Prostate gland (tissue), 2 donors: ENCODE measurements around the gene KCNG1.

Experiments used
- POLR2A ChIP-seq: fragments of 450-650 bp; IDR thresholded peaks from one replicate; pipeline ENCODE4 v1.6.1; 2016; ENCODE audit warnings: antibody characterized with exemption, mild to moderate bottlenecking
- POLR2AphosphoS5 ChIP-seq: sonication (generic); formaldehyde crosslinking; IDR thresholded peaks from one replicate; pipeline ENCODE4 v1.6.1; 2017; ENCODE audit warnings: antibody characterized with exemption
- TF ChIP-seq, protein P1 (sequence below), 4 experiments: fragments of 200-600 bp in 2 of 4; fragments of 450-650 bp in 2 of 4; sonication (generic) in 2 of 4; IDR thresholded peaks; 1 replicate in 3 of 4; 2 replicates in 1 of 4; pipeline ENCODE4 v1.5.1; 2016 to 2019; ENCODE audit warnings: antibody characterized with exemption in 4 of 4, mild to moderate bottlenecking in 2 of 4, moderate library complexity in 2 of 4

DNA sequence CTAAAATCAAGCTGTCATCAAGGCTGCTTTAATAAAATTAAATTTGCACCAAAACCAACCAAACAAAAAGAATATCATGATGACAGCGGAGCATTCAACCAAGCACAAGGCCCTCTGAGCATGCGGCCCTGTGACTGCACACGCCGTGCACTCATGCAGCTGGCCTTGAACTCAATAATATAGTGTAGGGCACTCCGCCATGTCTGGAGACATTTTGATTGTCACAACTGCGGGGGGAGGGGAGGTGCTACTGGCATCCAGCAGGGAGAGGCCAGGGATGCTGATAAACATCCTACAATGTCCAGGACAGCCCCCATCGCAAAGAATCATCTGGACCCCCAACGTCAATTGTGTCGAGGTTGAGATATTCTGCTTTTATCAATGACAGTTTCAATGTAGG lies 54.6 kb downstream of the KCNG1 start:
- TF ChIP-seq, protein P1, sequence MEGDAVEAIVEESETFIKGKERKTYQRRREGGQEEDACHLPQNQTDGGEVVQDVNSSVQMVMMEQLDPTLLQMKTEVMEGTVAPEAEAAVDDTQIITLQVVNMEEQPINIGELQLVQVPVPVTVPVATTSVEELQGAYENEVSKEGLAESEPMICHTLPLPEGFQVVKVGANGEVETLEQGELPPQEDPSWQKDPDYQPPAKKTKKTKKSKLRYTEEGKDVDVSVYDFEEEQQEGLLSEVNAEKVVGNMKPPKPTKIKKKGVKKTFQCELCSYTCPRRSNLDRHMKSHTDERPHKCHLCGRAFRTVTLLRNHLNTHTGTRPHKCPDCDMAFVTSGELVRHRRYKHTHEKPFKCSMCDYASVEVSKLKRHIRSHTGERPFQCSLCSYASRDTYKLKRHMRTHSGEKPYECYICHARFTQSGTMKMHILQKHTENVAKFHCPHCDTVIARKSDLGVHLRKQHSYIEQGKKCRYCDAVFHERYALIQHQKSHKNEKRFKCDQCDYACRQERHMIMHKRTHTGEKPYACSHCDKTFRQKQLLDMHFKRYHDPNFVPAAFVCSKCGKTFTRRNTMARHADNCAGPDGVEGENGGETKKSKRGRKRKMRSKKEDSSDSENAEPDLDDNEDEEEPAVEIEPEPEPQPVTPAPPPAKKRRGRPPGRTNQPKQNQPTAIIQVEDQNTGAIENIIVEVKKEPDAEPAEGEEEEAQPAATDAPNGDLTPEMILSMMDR (IDR thresholded peaks at IDR 0.05) = no peak
- TF ChIP-seq POLR2AphosphoS5 (no peak), POLR2A (no peak)
